K562 (cell line): ENCODE data around the gene CEP95. TPM values are rescaled to one million over a fixed set of nuclear protein-coding genes. Genes with fewer than 3 reads are reported as not detected.

ENCODE experiments used
- ARID1B ChIP-seq: fragments of 450-650 bp; IDR thresholded peaks from 2 replicates; pipeline ENCODE4 v1.6.1; 2016; ENCODE audit warnings: antibody characterized with exemption, mild to moderate bottlenecking, inconsistent platforms
- CAMTA2 ChIP-seq: fragments of 250-450 bp; sonication (Bioruptor Pico); conservative IDR thresholded peaks from 2 replicates; pipeline ENCODE4 v1.5.1; 2022
- ESRRB ChIP-seq: fragments of 250-450 bp; sonication (Bioruptor Pico); IDR thresholded peaks from 2 replicates; pipeline ENCODE4 v1.5.0; 2020; ENCODE audit warnings: mild to moderate bottlenecking, moderate library complexity, borderline replicate concordance
- L3MBTL2 ChIP-seq: fragments of 450-650 bp; IDR thresholded peaks from 2 replicates; pipeline ENCODE4 v1.6.1; 2016; ENCODE audit warnings: mild to moderate bottlenecking, moderate library complexity
- MIER1 ChIP-seq: fragments of 450-650 bp; IDR thresholded peaks from 2 replicates; pipeline ENCODE4 v1.6.1; 2016; ENCODE audit warnings: antibody characterized with exemption, mild to moderate bottlenecking, low read depth
- MXI1 ChIP-seq: IDR thresholded peaks from 2 replicates; pipeline ENCODE4 v1.6.1; 2011; ENCODE audit warnings: low read depth, mild to moderate bottlenecking, improper control_type of control experiment, low read length
- RCOR1 ChIP-seq, 2 experiments: IDR thresholded peaks; 2 replicates each; pipeline ENCODE4 v1.6.1; 2012; ENCODE audit warnings: low read depth in 2 of 2, low read length in 2 of 2, borderline replicate concordance in 1 of 2, improper control_type of control experiment in 1 of 2
- XRCC3 ChIP-seq: fragments of 450-650 bp; IDR thresholded peaks from 2 replicates; pipeline ENCODE4 v1.6.1; 2017; ENCODE audit warnings: mild to moderate bottlenecking, moderate library complexity
- ZNF212 ChIP-seq: fragments of 450-650 bp; formaldehyde crosslinking; IDR thresholded peaks from 2 replicates; pipeline ENCODE4 v1.4.0; 2020; ENCODE audit warnings: mild to moderate bottlenecking
- ZNF583 ChIP-seq: fragments of 250-450 bp; sonication (Bioruptor Pico); IDR thresholded peaks from 2 replicates; pipeline ENCODE4 v1.4.0; 2020
- polyA plus RNA-seq, 8 experiments: library from polyadenylated mRNA; depleted of rRNA in 4 of 8; stranded (reverse) in 5 of 8; unstranded in 3 of 8; fragments of >200 nt; fragmentation: Nextera tagmentation in 2 of 8; fragmentation: Illumina TruSeq in 1 of 8; extraction: Ambion mirVana in 2 of 8; extraction: Trizol in 1 of 8; gene quantifications; 2 replicates each; pipeline versions ENCODE4 v1.2.1 to v1.2.3, GENCODE V29; 2011 to 2014; ENCODE audit warnings: inconsistent platforms in 1 of 8, missing spikeins in 1 of 8
- total RNA-seq, 7 experiments: library from RNA; depleted of rRNA in 6 of 7; stranded (reverse); fragments of >200 nt in 6 of 7; fragmentation: Illumina TruSeq in 2 of 7; extraction: Trizol in 2 of 7; gene quantifications; 2 replicates each; pipeline versions ENCODE4 v1.2.1 to v1.2.3, GENCODE V29; 2011 to 2021; ENCODE audit warnings: low replicate concordance in 1 of 7
- TF ChIP-seq, protein P1 (sequence below), 2 experiments: fragments of 450-650 bp; formaldehyde crosslinking in 1 of 2; IDR thresholded peaks; 2 replicates each; pipeline versions ENCODE4 v1.4.0 to v1.6.1; 2014 to 2020; ENCODE audit warnings: mild to moderate bottlenecking in 2 of 2, borderline replicate concordance in 1 of 2, low read depth in 1 of 2
- TF ChIP-seq, protein P2 (sequence below): fragments of 250-450 bp; sonication (Bioruptor Pico); IDR thresholded peaks from 2 replicates; pipeline ENCODE4 v1.8.0; 2021; ENCODE audit warnings: moderate library complexity, mild to moderate bottlenecking, inconsistent platforms

The CEP95 gene
- total and polyA plus RNA-seq, 9 of the 15 experiments (the other 6 are each of a cell fraction or from before 2014, with no cell fraction given), result 26.7 to 80.7 (median 56.9) TPM

DNA sequence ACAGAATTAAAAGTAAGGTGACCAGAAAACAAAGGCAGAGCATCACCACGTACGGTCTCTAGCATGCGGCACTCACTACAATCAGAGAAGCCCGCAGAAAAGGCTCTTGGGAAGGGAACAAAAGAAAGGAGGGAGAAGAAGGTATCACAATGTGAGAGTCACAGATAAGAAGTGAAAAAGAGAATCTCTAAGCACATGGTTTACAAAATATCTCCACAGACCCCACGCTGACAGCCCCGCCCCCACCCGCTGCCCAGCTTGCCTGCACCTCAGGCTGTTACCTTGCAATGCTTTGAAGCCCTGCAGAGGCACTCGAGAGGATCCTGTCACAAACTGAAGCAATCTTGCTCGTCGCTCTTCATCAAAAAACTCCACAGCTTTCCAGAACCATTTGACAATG lies 40.5 kb downstream of the CEP95 start (continued):
- no peak for TF ChIP-seq L3MBTL2
- no peak for TF ChIP-seq ESRRB
- TF ChIP-seq ARID1B, result peak; percentile 68
- TF ChIP-seq MXI1, result 0 out of 2 replicates have a peak, but pooled peaks have one; percentile 36
- TF ChIP-seq MIER1, result no peak
- TF ChIP-seq XRCC3, result no peak
- no peak for TF ChIP-seq ZNF212 (CRISPR knock-in tag)
- TF ChIP-seq RCOR1 (IDR thresholded peaks at IDR 0.05; ENCODE audit: borderline replicate concordance in 1 of 2, low read depth in 2 of 2, low read length in 2 of 2), result 0 out of 4 replicates have a peak, but pooled peaks of 1 of the 2 experiments have one; percentile 43
- TF ChIP-seq, protein P1, sequence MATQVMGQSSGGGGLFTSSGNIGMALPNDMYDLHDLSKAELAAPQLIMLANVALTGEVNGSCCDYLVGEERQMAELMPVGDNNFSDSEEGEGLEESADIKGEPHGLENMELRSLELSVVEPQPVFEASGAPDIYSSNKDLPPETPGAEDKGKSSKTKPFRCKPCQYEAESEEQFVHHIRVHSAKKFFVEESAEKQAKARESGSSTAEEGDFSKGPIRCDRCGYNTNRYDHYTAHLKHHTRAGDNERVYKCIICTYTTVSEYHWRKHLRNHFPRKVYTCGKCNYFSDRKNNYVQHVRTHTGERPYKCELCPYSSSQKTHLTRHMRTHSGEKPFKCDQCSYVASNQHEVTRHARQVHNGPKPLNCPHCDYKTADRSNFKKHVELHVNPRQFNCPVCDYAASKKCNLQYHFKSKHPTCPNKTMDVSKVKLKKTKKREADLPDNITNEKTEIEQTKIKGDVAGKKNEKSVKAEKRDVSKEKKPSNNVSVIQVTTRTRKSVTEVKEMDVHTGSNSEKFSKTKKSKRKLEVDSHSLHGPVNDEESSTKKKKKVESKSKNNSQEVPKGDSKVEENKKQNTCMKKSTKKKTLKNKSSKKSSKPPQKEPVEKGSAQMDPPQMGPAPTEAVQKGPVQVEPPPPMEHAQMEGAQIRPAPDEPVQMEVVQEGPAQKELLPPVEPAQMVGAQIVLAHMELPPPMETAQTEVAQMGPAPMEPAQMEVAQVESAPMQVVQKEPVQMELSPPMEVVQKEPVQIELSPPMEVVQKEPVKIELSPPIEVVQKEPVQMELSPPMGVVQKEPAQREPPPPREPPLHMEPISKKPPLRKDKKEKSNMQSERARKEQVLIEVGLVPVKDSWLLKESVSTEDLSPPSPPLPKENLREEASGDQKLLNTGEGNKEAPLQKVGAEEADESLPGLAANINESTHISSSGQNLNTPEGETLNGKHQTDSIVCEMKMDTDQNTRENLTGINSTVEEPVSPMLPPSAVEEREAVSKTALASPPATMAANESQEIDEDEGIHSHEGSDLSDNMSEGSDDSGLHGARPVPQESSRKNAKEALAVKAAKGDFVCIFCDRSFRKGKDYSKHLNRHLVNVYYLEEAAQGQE (IDR thresholded peaks at IDR 0.05; ENCODE audit: borderline replicate concordance), result no peak
- TF ChIP-seq, protein P1 (CRISPR knock-in tag; IDR thresholded peaks at IDR 0.05; ENCODE audit: low read depth), result no peak
- TF ChIP-seq CAMTA2 (CRISPR knock-in tag), result no peak
- no peak for TF ChIP-seq ZNF583 (CRISPR knock-in tag)
- TF ChIP-seq, protein P2, sequence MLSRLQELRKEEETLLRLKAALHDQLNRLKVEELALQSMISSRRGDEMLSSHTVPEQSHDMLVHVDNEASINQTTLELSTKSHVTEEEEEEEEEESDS (CRISPR knock-in tag), result no peak
